ES-I3 (cell line): Measurements from ENCODE around the gene PDE6G.
"Not testable (repeated sequence)": the region's sequence is repeated elsewhere in the genome, so short reads cannot be mapped to it uniquely, and the experiment has no call there.

ENCODE experiments used
- H3K36me3 ChIP-seq: 2 replicates; pipeline ENCODE4 v1.6.1; 2013; ENCODE audit warnings: mild to moderate bottlenecking, low read length, control low read depth, moderate library complexity; ENCODE audit not compliant: insufficient read depth
- H3K4me1 ChIP-seq: 2 replicates; pipeline ENCODE4 v1.6.1; 2013; ENCODE audit warnings: mild to moderate bottlenecking, control low read depth, low read length; ENCODE audit not compliant: insufficient read depth
- H3K9ac ChIP-seq: 2 replicates; pipeline ENCODE4 v1.6.1; 2013; ENCODE audit warnings: low read depth, mild to moderate bottlenecking, low read length, moderate library complexity
- H3K9me3 ChIP-seq: 2 replicates; pipeline ENCODE4 v1.6.1; 2013; ENCODE audit warnings: mild to moderate bottlenecking, low read length, moderate library complexity; ENCODE audit not compliant: control insufficient read depth, insufficient read depth

Gene PDE6G

DNA sequence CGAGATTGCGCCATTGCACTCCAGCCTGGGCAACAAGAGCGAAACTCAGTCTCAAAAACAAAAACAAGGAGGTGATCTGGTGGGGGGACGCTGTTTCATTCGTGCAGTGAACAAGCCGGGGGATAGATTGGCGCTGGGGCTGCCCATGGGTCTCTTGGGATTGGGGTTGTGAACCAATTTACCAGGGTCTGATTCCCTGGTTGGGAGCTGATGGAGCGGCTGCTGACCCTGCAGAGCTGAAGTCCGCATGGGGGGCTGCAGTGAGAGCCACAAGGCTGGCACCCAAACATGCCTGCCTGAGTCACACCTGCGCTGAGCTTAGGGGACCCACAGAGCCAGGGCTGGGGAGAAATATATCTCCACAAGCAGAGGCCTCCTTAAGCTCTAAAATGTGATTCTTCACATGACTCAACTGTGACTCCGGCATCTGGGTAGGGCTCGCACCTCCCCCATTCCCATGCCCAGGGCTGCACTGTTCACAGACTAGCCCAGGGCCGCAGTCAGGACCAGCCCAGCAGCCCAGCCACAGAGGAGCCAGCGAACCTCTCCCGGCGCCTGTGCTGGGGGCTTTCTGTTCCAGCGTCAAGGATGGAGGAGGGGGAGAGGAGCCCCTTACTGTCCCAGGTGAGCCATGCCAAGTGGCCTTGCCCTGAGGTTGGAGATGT, 14.4 kb downstream of the PDE6G start:
- H3K36me3 ChIP-seq = no peaks in the 10 kb centered on the region
- H3K9me3 ChIP-seq = no peaks in the 10 kb centered on the region
- H3K4me1 ChIP-seq = peaks cover 8% of the 10 kb centered on the region; the same call in 1 of the 2 replicates
- no peak overlapping the region for H3K9ac ChIP-seq

DNA sequence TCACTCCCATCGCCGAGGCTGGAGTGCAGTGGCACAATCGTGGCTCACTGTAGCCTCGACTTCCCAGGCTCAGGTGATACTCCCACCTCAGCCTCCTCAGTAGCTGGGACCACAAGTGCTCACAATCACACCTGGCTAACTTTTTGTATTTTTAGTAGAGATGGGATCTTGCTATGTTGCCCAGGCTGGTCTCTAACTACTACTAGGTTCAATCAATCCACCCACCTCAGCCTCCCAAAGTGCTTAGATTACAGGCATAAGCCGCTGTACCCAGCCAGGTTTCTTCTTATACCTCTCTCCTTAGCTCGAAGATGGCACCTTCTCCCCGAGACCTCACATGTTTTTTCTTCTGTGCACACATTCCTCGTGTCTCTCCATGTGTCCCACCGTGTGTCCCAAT, 16.3 kb downstream of the PDE6G start:
- Histone ChIP-seq H3K9me3 (no peaks in the 10 kb centered on the region), H3K4me1 (peaks cover 11% of the 10 kb centered on the region; the same call in 1 of the 2 replicates), H3K9ac (no peak overlapping the region), H3K36me3 (no peaks in the 10 kb centered on the region)

GRCh38 chr17:81638683-81639082, 17.7 kb downstream of the PDE6G start:
- H3K9ac ChIP-seq = no peak overlapping the region
- no peaks in the 10 kb centered on the region for H3K9me3 ChIP-seq
- no peaks in the 10 kb centered on the region; the same call in 1 of the 2 replicates for H3K36me3 ChIP-seq
- peaks cover 11% of the 10 kb centered on the region; the same call in 1 of the 2 replicates for H3K4me1 ChIP-seq

- no peaks in the 10 kb centered on the region for H3K9me3 ChIP-seq
- H3K4me1 ChIP-seq = peaks cover 3% of the 10 kb centered on the region; the same call in 1 of the 2 replicates
Observed at GRCh38 chr17:81636505-81637288, 19.6 kb downstream of the PDE6G start, which contains the start of the genes NPLOC4 and TSPAN10. Gene NPLOC4 (minus strand): TSS chr17:81637112. CDS start chr17:81636930, 182 bp downstream. Gene TSPAN10 (plus strand): TSS chr17:81637196. CDS start chr17:81642413, 5,217 bp downstream.

GRCh38 chr17:81635973-81636504, 20.3 kb downstream of the PDE6G start:
- Histone ChIP-seq H3K4me1 (peaks cover 3% of the 10 kb centered on the region; the same call in 1 of the 2 replicates), H3K9ac (peak overlapping the region; percentile 92), H3K9me3 (no peaks in the 10 kb centered on the region), H3K36me3 (no peaks in the 10 kb centered on the region; the same call in 1 of the 2 replicates)

More at GRCh38 chr17:81636505-81637288, 19.6 kb downstream of the PDE6G start, which contains the start of the genes NPLOC4 and TSPAN10:
- Histone ChIP-seq H3K36me3 (no peaks in the 10 kb centered on the region; the same call in 1 of the 2 replicates), H3K9ac (peak within 1 kb of the TSS; percentile 92)

- no peaks in the 10 kb centered on the region; the same call in 1 of the 2 replicates for H3K36me3 ChIP-seq
- no peaks in the 10 kb centered on the region for H3K9me3 ChIP-seq
- H3K9ac ChIP-seq = peak overlapping the region; percentile 92; the same call in 1 of the 2 replicates
- H3K4me1 ChIP-seq = peaks cover 3% of the 10 kb centered on the region; the same call in 1 of the 2 replicates
Observed at GRCh38 chr17:81635431-81635830, 20.9 kb downstream of the PDE6G start.

DNA sequence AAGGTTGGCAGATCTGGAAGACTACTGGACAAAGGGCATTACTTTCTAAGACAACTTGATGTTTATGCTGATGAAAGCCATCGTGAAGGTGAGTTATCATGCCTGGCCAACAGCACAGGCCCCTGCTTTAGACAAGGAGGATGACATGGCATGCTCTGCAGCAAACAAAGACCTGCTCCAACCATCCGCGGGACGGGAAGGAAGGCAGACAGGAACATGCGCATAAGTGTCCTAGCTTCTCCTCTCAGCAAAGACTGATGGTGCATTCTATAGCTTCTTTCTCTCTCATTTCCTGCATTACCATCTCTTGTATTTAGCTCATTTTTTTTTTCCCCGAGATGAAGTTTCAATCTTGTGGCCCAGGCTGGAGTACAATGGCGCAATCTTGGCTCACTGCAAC, 24.9 kb downstream of the PDE6G start:
- no peak overlapping the region for H3K9ac ChIP-seq
- no peaks in the 10 kb centered on the region for H3K9me3 ChIP-seq
- peaks cover 3% of the 10 kb centered on the region; the same call in 1 of the 2 replicates for H3K4me1 ChIP-seq
- peaks cover 15% of the 10 kb centered on the region for H3K36me3 ChIP-seq

DNA sequence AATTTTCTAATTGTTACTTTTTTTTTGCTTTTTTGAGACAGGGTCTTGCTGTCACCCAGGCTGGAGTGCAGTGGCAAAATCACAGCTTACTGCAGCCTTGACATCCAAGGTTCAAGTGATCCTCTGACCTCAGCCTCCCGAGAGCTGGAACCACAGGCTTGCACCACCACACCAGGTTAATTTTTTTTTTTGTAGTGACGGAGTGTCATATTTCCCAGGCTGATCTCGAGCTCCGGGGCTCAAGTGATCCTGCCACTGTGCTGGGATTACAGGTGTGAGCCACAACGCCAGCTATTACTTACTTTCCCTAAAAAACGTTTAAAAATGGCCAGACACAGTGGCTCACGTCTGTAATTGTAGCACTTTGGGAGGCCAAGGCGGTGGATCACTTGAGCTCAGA, 26.1 kb downstream of the PDE6G start:
- Histone ChIP-seq H3K4me1 (no peaks in the 10 kb centered on the region; the same call in 1 of the 2 replicates), H3K36me3 (peaks cover 20% of the 10 kb centered on the region), H3K9ac (no peak overlapping the region), H3K9me3 (no peaks in the 10 kb centered on the region)

DNA sequence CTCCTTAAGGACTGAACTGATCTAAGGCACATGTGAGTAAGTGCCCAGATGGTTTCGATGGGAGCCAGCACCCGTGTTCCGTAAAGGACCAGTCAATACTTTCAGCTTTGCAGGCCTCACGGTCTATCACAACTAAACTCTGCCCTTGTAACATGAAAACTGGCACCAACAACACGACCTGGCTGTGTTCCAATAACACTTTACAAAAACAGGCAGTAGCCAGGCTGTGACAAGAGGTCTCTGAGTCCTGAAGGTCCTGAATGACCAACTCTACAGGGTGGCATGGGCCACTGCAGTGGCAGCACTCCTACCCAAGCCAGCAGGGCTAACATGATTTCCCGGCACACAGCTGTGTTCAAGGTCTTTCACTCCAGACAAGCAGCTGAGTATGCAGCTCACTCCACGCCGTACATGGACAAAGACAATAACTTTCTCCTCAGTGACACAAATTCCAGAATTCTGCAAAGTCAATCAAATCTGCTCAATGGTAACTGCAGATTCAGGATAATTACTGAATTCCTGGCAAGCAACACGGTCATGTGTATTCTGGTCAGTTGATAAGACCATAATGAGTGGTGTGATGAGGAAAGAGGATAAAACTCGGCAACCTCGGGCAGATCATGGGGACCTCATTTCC, 34.7 kb downstream of the PDE6G start:
- Histone ChIP-seq H3K9me3 (no peaks in the 10 kb centered on the region), H3K9ac (no peak overlapping the region), H3K36me3 (peaks cover 55% of the 10 kb centered on the region), H3K4me1 (no peaks in the 10 kb centered on the region)

GRCh38 chr17:81618307-81618706, 38.0 kb downstream of the PDE6G start:
- H3K36me3 ChIP-seq = peaks cover 51% of the 10 kb centered on the region
- H3K4me1 ChIP-seq = not testable (repeated sequence)

GRCh38 chr17:81616877-81617276, 39.5 kb downstream of the PDE6G start:
- no peaks in the 10 kb centered on the region for H3K4me1 ChIP-seq
- no peak overlapping the region for H3K9ac ChIP-seq
- peaks cover 54% of the 10 kb centered on the region for H3K36me3 ChIP-seq
- H3K9me3 ChIP-seq = no peaks in the 10 kb centered on the region

More at GRCh38 chr17:81618307-81618706, 38.0 kb downstream of the PDE6G start:
- H3K9ac ChIP-seq, H3K9me3 ChIP-seq: not testable (repeated sequence)

DNA sequence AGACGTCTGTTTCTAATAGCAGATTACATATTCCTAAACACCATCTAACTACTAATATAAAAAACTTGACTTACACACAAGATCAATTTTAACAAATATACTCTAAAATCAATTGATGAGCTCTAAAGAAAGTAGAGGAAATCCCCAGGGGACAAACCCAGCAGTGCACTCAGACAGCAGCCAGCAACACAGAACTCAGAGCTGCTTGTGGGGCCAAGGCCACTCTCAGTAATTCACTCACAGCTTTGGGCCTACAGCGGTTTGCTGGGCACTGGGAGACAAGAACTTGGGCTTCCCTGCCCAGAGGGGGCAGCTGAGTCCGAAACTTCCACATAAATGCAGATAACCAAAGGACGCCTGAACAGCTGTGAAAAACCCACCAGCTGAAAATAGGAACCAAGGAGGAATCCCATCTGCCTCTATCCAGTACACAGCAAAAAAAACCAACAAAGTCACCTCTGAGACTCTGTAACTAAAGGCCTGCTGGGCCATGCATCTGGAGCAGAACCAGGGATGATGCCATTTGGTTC, 40.9 kb downstream of the PDE6G start:
- no peaks in the 10 kb centered on the region for H3K4me1 ChIP-seq
- H3K9ac ChIP-seq = no peak overlapping the region
- H3K36me3 ChIP-seq = peaks cover 44% of the 10 kb centered on the region
- no peaks in the 10 kb centered on the region for H3K9me3 ChIP-seq

DNA sequence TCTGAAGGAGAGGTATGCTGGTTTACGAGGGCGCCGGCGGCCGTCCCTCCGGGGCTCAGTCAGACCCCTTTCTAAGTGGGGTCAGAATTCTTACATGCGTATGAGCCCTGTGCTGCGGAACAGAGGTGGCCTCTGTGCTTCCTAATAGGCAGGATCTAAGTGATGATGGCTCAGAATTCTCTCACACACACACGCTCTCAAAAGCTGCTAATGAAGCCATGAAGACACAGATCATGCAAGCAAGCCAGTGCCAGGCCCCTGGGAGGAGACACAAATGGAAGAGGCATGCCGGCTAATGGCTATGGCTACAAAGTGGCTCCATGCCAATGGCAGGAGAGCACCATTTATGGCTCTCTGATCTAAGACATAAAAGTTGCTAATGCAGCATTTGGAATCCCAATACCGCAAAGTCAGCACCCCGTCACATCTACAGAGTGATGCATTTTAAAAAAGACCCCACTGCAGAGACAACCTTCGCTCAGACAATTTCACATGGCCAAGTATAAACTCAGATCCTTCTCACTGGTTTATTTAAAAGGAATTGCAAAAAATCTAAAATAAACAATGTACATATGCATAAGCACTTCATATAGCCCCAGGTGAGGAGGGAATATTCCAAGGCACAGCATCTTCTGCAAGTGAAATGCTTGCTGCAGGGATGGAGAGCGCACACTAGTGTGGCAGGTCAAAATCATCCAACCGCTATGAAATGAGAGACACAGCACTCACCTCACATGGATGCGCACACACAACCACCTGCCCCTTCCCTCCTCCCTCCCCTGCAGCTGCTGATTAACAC, 44.0 kb downstream of the PDE6G start:
- peaks cover 62% of the 10 kb centered on the region for H3K36me3 ChIP-seq
- no peak overlapping the region for H3K9ac ChIP-seq
- H3K9me3 ChIP-seq = no peaks in the 10 kb centered on the region
- no peaks in the 10 kb centered on the region for H3K4me1 ChIP-seq
